Endodermal cell (in vitro differentiated cells): ENCODE results near the gene BCL7B. TPM values are rescaled to one million over a fixed set of nuclear protein-coding genes. Genes with fewer than 3 reads are reported as not detected.
"Not testable (repeated sequence)": the region's sequence is repeated elsewhere in the genome, so short reads cannot be mapped to it uniquely, and the experiment has no call there.

Experiments used
- DNase-seq: peaks from one replicate; pipeline ENCODE4 v3.0.0-alpha.2; 2017
- H3K27ac ChIP-seq: 2 replicates; pipeline ENCODE4 v1.5.1; 2013; ENCODE audit warnings: mild to moderate bottlenecking, low read depth, low read length, moderate library complexity
- H3K27me3 ChIP-seq: 2 replicates; pipeline ENCODE4 v1.6.1; 2013; ENCODE audit warnings: mild to moderate bottlenecking, low read length, moderate library complexity; ENCODE audit not compliant: insufficient read depth, control insufficient read depth, poor library complexity, severe bottlenecking
- H3K36me3 ChIP-seq: 2 replicates; pipeline ENCODE4 v1.7.0; 2013; ENCODE audit warnings: mild to moderate bottlenecking, low read length, moderate library complexity; ENCODE audit not compliant: control insufficient read depth, insufficient read depth
- H3K4me1 ChIP-seq: one replicate; pipeline ENCODE4 v1.7.0; 2013; ENCODE audit warnings: low read length; ENCODE audit not compliant: control insufficient read depth, insufficient read depth
- H3K4me3 ChIP-seq: 2 replicates; pipeline ENCODE4 v1.5.1; 2013; ENCODE audit warnings: mild to moderate bottlenecking, low read length, moderate library complexity
- H3K9ac ChIP-seq: 2 replicates; pipeline ENCODE4 v1.6.1; 2013; ENCODE audit warnings: mild to moderate bottlenecking, low read length, moderate library complexity; ENCODE audit not compliant: poor library complexity, severe bottlenecking; ENCODE audit errors: extremely low read depth
- H3K9me3 ChIP-seq: 2 replicates; pipeline ENCODE4 v1.6.1; 2013; ENCODE audit warnings: mild to moderate bottlenecking, low read length, moderate library complexity; ENCODE audit not compliant: control insufficient read depth
- H3K27ac Mint-ChIP-seq: 2 replicates; pipeline ENCODE4 v1.8.0; 2020; ENCODE audit warnings: mixed read lengths
- H3K27me3 Mint-ChIP-seq: 2 replicates; pipeline ENCODE4 v1.8.0; 2021; ENCODE audit warnings: mild to moderate bottlenecking, mixed read lengths; ENCODE audit not compliant: insufficient read depth
- H3K36me3 Mint-ChIP-seq: 2 replicates; pipeline ENCODE4 v1.8.0; 2020; ENCODE audit warnings: low read depth, mixed read lengths
- H3K4me1 Mint-ChIP-seq: 2 replicates; pipeline ENCODE4 v1.8.0; 2020; ENCODE audit warnings: mixed read lengths
- H3K4me3 Mint-ChIP-seq: 2 replicates; pipeline ENCODE4 v1.8.0; 2020; ENCODE audit warnings: mild to moderate bottlenecking, moderate library complexity, mixed read lengths
- H3K9me3 Mint-ChIP-seq: 2 replicates; pipeline ENCODE4 v1.8.0; 2020; ENCODE audit warnings: mild to moderate bottlenecking, mixed read lengths
- WGBS, 2 experiments: methylation state at CpG; one replicate each; pipeline versions ENCODE4 v1.1.5 to v1.1.7; 2013; ENCODE audit warnings: missing lambda C conversion rate in 2 of 2, mixed read lengths in 1 of 2; ENCODE audit not compliant: insufficient coverage in 1 of 2, insufficient read length in 1 of 2; 5-methylcytosine and 5-hydroxymethylcytosine counted together
- total RNA-seq, 2 donors: library from RNA; stranded (reverse); fragmentation: NEBNext Ultra II Directional in 1 of 2; extraction: Animal tissue kit (Norgen Biotek cat#: 25700) in 1 of 2; gene quantifications; 2 replicates in 1 of 2; 3 replicates in 1 of 2; pipeline ENCODE4 v1.2.1, GENCODE V29; 2021
- TF ChIP-seq, protein P1 (sequence below): fragments of 200-600 bp; sonication (generic); conservative IDR thresholded peaks from 2 replicates; pipeline ENCODE4 v1.5.0; 2021; ENCODE audit warnings: antibody characterized with exemption, mild to moderate bottlenecking

The BCL7B gene
- total RNA-seq, 2 donors from 2014 or later: 31.0 to 37.7 TPM

- Mint-ChIP-seq H3K36me3 (peaks cover 72% of the 10 kb centered on the region), H3K27me3 (no peaks in the 10 kb centered on the region), H3K4me3 (no peak overlapping the region), H3K27ac (no peak overlapping the region), H3K4me1 (no peaks in the 10 kb centered on the region), H3K9me3 (no peaks in the 10 kb centered on the region)
- H3K36me3 ChIP-seq: peaks cover 86% of the 10 kb centered on the region
- TF ChIP-seq, protein P1, sequence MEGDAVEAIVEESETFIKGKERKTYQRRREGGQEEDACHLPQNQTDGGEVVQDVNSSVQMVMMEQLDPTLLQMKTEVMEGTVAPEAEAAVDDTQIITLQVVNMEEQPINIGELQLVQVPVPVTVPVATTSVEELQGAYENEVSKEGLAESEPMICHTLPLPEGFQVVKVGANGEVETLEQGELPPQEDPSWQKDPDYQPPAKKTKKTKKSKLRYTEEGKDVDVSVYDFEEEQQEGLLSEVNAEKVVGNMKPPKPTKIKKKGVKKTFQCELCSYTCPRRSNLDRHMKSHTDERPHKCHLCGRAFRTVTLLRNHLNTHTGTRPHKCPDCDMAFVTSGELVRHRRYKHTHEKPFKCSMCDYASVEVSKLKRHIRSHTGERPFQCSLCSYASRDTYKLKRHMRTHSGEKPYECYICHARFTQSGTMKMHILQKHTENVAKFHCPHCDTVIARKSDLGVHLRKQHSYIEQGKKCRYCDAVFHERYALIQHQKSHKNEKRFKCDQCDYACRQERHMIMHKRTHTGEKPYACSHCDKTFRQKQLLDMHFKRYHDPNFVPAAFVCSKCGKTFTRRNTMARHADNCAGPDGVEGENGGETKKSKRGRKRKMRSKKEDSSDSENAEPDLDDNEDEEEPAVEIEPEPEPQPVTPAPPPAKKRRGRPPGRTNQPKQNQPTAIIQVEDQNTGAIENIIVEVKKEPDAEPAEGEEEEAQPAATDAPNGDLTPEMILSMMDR: no peak
- 87 to 99% methylated on average over 4 to 5 of the region's 5 CpGs for WGBS, 2 experiments
- no peak overlapping the region for H3K4me3 ChIP-seq
- no peaks in the 10 kb centered on the region for H3K9me3 ChIP-seq
- no peaks in the 10 kb centered on the region for H3K4me1 ChIP-seq
- no peaks in the 10 kb centered on the region for H3K27me3 ChIP-seq
- no peak overlapping the region for H3K27ac ChIP-seq
- no peak overlapping the region for H3K9ac ChIP-seq
- no peak for DNase-seq
Observed at GRCh38 chr7:73503229-73503628, 54.3 kb downstream of the BCL7B start.

DNA sequence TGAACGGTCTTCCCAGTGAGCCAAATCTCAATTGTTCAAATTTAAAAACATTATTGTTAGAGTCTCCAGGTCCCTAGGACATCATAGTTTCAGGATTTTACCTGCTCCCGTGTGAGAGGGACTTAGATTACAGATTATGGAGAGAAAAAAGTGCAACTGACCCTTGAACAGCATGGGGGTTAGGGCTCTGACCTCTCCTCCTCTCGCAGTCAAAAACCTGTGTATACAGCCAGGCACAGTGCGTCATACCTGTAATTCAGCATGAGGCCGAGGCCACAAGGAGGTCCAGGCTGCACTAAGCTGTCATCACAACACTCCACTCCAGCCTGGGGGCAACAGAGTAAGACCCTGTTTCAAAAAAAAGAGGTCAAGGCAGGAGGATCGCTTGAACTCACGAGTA lies 60.9 kb downstream of the BCL7B start:
- Histone ChIP-seq H3K4me3 (no peak overlapping the region), H3K9me3 (no peaks in the 10 kb centered on the region), H3K27me3 (no peaks in the 10 kb centered on the region), H3K36me3 (peaks cover 93% of the 10 kb centered on the region), H3K9ac (no peak overlapping the region), H3K4me1 (no peaks in the 10 kb centered on the region), H3K27ac (no peak overlapping the region)
- Mint-ChIP-seq H3K27me3 (no peaks in the 10 kb centered on the region), H3K4me1 (no peaks in the 10 kb centered on the region), H3K27ac (no peak overlapping the region), H3K9me3 (no peaks in the 10 kb centered on the region), H3K4me3 (no peak overlapping the region), H3K36me3 (peaks cover 84% of the 10 kb centered on the region)
- TF ChIP-seq, protein P1: no peak
- 93 to 97% methylated on average over 5 to 7 of the region's 7 CpGs for WGBS, 2 experiments
- no peak for DNase-seq

DNA sequence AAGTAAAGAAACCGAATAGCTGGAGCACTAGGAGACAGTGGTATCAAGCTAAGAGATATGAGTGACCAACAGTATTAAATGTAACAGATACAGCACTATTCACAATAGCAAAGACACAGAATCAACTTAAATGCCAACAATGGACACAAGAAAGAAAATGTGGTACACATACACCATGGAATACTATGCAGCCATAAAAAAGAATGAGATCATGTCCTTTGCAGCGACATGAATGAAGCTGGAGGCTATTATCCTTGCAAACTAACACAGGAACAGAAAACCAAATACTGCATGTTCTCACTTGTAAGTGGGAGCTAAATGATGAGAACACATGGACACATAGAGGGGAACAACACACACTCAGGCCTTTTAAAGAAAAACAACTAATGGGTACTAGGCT lies 62.0 kb downstream of the BCL7B start:
- WGBS, 2 experiments: 88 to 94% methylated on average over 1 to 2 of the region's 2 CpGs
- H3K9me3 Mint-ChIP-seq: not testable (repeated sequence)

GRCh38 chr7:73489976-73490375 lies 67.5 kb downstream of the BCL7B start:
- DNase-seq: no peak

More for the DNA sequence above, 62.0 kb downstream of the BCL7B start:
- not testable (repeated sequence) for H3K9ac ChIP-seq, H3K27me3 Mint-ChIP-seq, H3K4me1 ChIP-seq, H3K4me3 Mint-ChIP-seq, H3K27ac ChIP-seq, H3K9me3 ChIP-seq, H3K4me1 Mint-ChIP-seq, H3K27me3 ChIP-seq, H3K27ac Mint-ChIP-seq, DNase-seq, H3K4me3 ChIP-seq
- H3K36me3 ChIP-seq: peaks cover 92% of the 10 kb centered on the region
- peaks cover 84% of the 10 kb centered on the region for H3K36me3 Mint-ChIP-seq

More at GRCh38 chr7:73489976-73490375, 67.5 kb downstream of the BCL7B start:
- Histone ChIP-seq H3K9me3 (no peaks in the 10 kb centered on the region), H3K4me1 (no peaks in the 10 kb centered on the region), H3K27ac (no peak overlapping the region), H3K27me3 (no peaks in the 10 kb centered on the region), H3K4me3 (no peak overlapping the region), H3K36me3 (peaks cover 88% of the 10 kb centered on the region), H3K9ac (no peak overlapping the region)
- TF ChIP-seq, protein P1: no peak
- H3K27me3 Mint-ChIP-seq: no peaks in the 10 kb centered on the region
- peaks cover 73% of the 10 kb centered on the region for H3K36me3 Mint-ChIP-seq
- H3K4me1 Mint-ChIP-seq: no peaks in the 10 kb centered on the region
- H3K4me3 Mint-ChIP-seq: no peak overlapping the region
- no peak overlapping the region for H3K27ac Mint-ChIP-seq
- no peaks in the 10 kb centered on the region for H3K9me3 Mint-ChIP-seq
